Testis (tissue), 2 donors: ENCODE results near the gene UNC13C.

Source experiments
- CTCF ChIP-seq, 3 experiments: fragments of 450-650 bp in 2 of 3; fragments of 200-600 bp in 1 of 3; sonication (generic) in 1 of 3; IDR thresholded peaks; one replicate each; pipeline ENCODE4 v1.5.1; 2016 to 2019; ENCODE audit warnings: antibody characterized with exemption in 3 of 3, mild to moderate bottlenecking in 2 of 3, moderate library complexity in 1 of 3
- POLR2A ChIP-seq: fragments of 450-650 bp; IDR thresholded peaks from one replicate; pipeline ENCODE4 v1.6.1; 2017; ENCODE audit warnings: antibody characterized with exemption, mild to moderate bottlenecking, moderate library complexity

- TF ChIP-seq CTCF (IDR thresholded peaks at IDR 0.05), result no peak
- TF ChIP-seq POLR2A, result no peak
Observed at GRCh38 chr15:54481819-54482218, 503.6 kb downstream of the UNC13C start.
